Uterus (tissue), 4 donors: ENCODE results near the gene ACCSL. TPM values are rescaled to one million over a fixed set of nuclear protein-coding genes. Genes with fewer than 3 reads are reported as not detected.

Experiments used
- DNase-seq, 2 donors: peaks; one replicate each; pipeline ENCODE4 v3.0.0-alpha.2; 2019 to 2020
- H3K27ac ChIP-seq, 2 donors: fragments of 200-600 bp; sonication (generic); 1 replicate in 1 of 2; 2 replicates in 1 of 2; pipeline ENCODE4 v1.5.1; 2016 to 2018
- H3K27me3 ChIP-seq, 2 donors: fragments of 200-600 bp; sonication (generic); one replicate each; pipeline ENCODE4 v1.5.1; 2018 to 2019; ENCODE audit warnings: control low read depth in 1 of 2
- H3K36me3 ChIP-seq, 2 donors: fragments of 200-600 bp; sonication (generic); one replicate each; pipeline ENCODE4 v1.5.1; 2019; ENCODE audit warnings: control low read depth in 1 of 2
- H3K4me1 ChIP-seq, 2 donors: fragments of 200-600 bp; sonication (generic); one replicate each; pipeline ENCODE4 v1.5.1; 2018 to 2019; ENCODE audit warnings: control low read depth in 1 of 2
- H3K4me3 ChIP-seq, 2 donors: fragments of 200-600 bp; sonication (generic); 1 replicate in 1 of 2; 2 replicates in 1 of 2; pipeline ENCODE4 v1.5.1; 2018 to 2019; ENCODE audit warnings: mild to moderate bottlenecking in 1 of 2
- H3K9me3 ChIP-seq, 2 donors: fragments of 200-600 bp; sonication (generic); one replicate each; pipeline ENCODE4 v1.5.1; 2019; ENCODE audit warnings: control low read depth in 1 of 2
- CTCF ChIP-seq, 4 experiments: fragments of 200-600 bp in 2 of 4; fragments of 450-650 bp in 2 of 4; sonication (generic) in 2 of 4; IDR thresholded peaks; one replicate each; pipeline ENCODE4 v1.5.1; 2016 to 2019; ENCODE audit warnings: antibody characterized with exemption in 4 of 4, mild to moderate bottlenecking in 2 of 4, moderate library complexity in 1 of 4
- POLR2A ChIP-seq, 2 donors: fragments of 450-650 bp; IDR thresholded peaks; one replicate each; pipeline ENCODE4 v1.6.1; 2016; ENCODE audit warnings: antibody characterized with exemption in 2 of 2, mild to moderate bottlenecking in 1 of 2, moderate library complexity in 1 of 2
- intact Hi-C: fragments of 100-400 bp; cut with DNase I; formaldehyde crosslinking; loops from one replicate; pipeline ENCODE4 v1.15.1; 2023; ENCODE audit warnings: low total_unique reads
- total RNA-seq, 4 donors: library from RNA; depleted of rRNA in 3 of 4; stranded (reverse); fragments of >200 nt in 3 of 4; gene quantifications; one replicate each; pipeline versions ENCODE4 v1.1.0 to v1.2.4, GENCODE V29; 2014 to 2023
- donor health status: DM: yes; HTN: yes; CAD: no.

ACCSL gene
- total RNA-seq, 4 donors from 2014 or later = not detected

- Histone ChIP-seq H3K36me3 (no peaks in the 10 kb centered on the region), H3K4me3 (no peak overlapping the region), H3K4me1 (no peaks in the 10 kb centered on the region), H3K9me3 (no peaks in the 10 kb centered on the region), H3K27me3 (no peaks in the 10 kb centered on the region), H3K27ac (no peak overlapping the region)
- DNase-seq = no peak
- no peak for TF ChIP-seq POLR2A (IDR thresholded peaks at IDR 0.05)
- intact Hi-C loops = no loop called here
These were observed 25.2 kb downstream of the ACCSL start for GRCh38 chr11:44072757-44073658.

- no peak for TF ChIP-seq POLR2A (IDR thresholded peaks at IDR 0.05)
- TF ChIP-seq CTCF (IDR thresholded peaks at IDR 0.05) = no peak
These were observed 31.0 kb downstream of the ACCSL start for GRCh38 chr11:44078794-44079193.

GRCh38 chr11:44079376-44079775, 31.6 kb downstream of the ACCSL start:
- H3K4me1 ChIP-seq = no peaks in the 10 kb centered on the region
- no peaks in the 10 kb centered on the region for H3K9me3 ChIP-seq
- DNase-seq = no peak
- TF ChIP-seq CTCF (IDR thresholded peaks at IDR 0.05) (no peak), POLR2A (IDR thresholded peaks at IDR 0.05) (no peak)
- no peaks in the 10 kb centered on the region for H3K27me3 ChIP-seq
- no peak overlapping the region for H3K4me3 ChIP-seq
- intact Hi-C loops = no loop called here
- no peak overlapping the region for H3K27ac ChIP-seq
- H3K36me3 ChIP-seq = no peaks in the 10 kb centered on the region

More at GRCh38 chr11:44078794-44079193, 31.0 kb downstream of the ACCSL start:
- no peaks in the 10 kb centered on the region for H3K4me1 ChIP-seq
- H3K27ac ChIP-seq = no peak overlapping the region
- intact Hi-C loops = no loop called here
- H3K36me3 ChIP-seq = no peaks in the 10 kb centered on the region
- no peak overlapping the region for H3K4me3 ChIP-seq
- H3K9me3 ChIP-seq = no peaks in the 10 kb centered on the region
- no peak for DNase-seq
- no peaks in the 10 kb centered on the region for H3K27me3 ChIP-seq

GRCh38 chr11:44080951-44081350, 33.2 kb downstream of the ACCSL start:
- no peak for DNase-seq
- no peak for TF ChIP-seq CTCF (IDR thresholded peaks at IDR 0.05)
- no peak for TF ChIP-seq POLR2A (IDR thresholded peaks at IDR 0.05)
- no peaks in the 10 kb centered on the region for H3K4me1 ChIP-seq
- H3K27me3 ChIP-seq = no peaks in the 10 kb centered on the region
- no peaks in the 10 kb centered on the region for H3K9me3 ChIP-seq
- no peak overlapping the region for H3K4me3 ChIP-seq
- H3K36me3 ChIP-seq = no peaks in the 10 kb centered on the region
- no peak overlapping the region for H3K27ac ChIP-seq
- intact Hi-C loops = no loop called here

- intact Hi-C loops = no loop called here
- H3K4me3 ChIP-seq = no peak overlapping the region
- TF ChIP-seq CTCF (IDR thresholded peaks at IDR 0.05) = no peak
- TF ChIP-seq POLR2A (IDR thresholded peaks at IDR 0.05) = no peak
- H3K27me3 ChIP-seq = no peaks in the 10 kb centered on the region
- H3K9me3 ChIP-seq = no peaks in the 10 kb centered on the region
- no peaks in the 10 kb centered on the region for H3K36me3 ChIP-seq
- peak overlapping the region; percentile 66 to 86 for H3K27ac ChIP-seq
- no peak for DNase-seq
- no peaks in the 10 kb centered on the region for H3K4me1 ChIP-seq
These were observed 34.9 kb downstream of the ACCSL start for GRCh38 chr11:44082645-44083044.
